H9 (cell line): Measurements from ENCODE around the gene GALNT17. TPM values are rescaled to one million over a fixed set of nuclear protein-coding genes. Genes with fewer than 3 reads are reported as not detected.

ENCODE experiments used
- DNase-seq: peaks from one replicate; pipeline ENCODE4 v3.0.0-alpha.2; 2017
- H2AFZ ChIP-seq: one replicate; pipeline ENCODE4 v1.6.1; 2013; ENCODE audit warnings: mild to moderate bottlenecking, low read length, control low read depth, moderate library complexity
- H2AK5ac ChIP-seq: 2 replicates; pipeline ENCODE4 v1.6.1; 2013; ENCODE audit warnings: low read length, control low read depth, mixed read lengths; ENCODE audit not compliant: insufficient read length
- H2BK120ac ChIP-seq: one replicate; pipeline ENCODE4 v1.6.1; 2013; ENCODE audit warnings: low read depth, mild to moderate bottlenecking, low read length, control low read depth, inconsistent platforms; ENCODE audit not compliant: poor library complexity, severe bottlenecking
- H2BK12ac ChIP-seq: 2 replicates; pipeline ENCODE4 v1.6.1; 2013; ENCODE audit warnings: low read length, control low read depth, mixed read lengths, low read depth; ENCODE audit not compliant: insufficient read length
- H2BK15ac ChIP-seq: 2 replicates; pipeline ENCODE4 v1.6.1; 2013; ENCODE audit warnings: low read depth, low read length, control low read depth
- H2BK20ac ChIP-seq: one replicate; pipeline ENCODE4 v1.6.1; 2013; ENCODE audit warnings: low read depth, mild to moderate bottlenecking, low read length, control low read depth, inconsistent platforms; ENCODE audit not compliant: poor library complexity, severe bottlenecking
- H2BK5ac ChIP-seq: 2 replicates; pipeline ENCODE4 v1.6.1; 2013; ENCODE audit warnings: low read length, control low read depth, mixed read lengths; ENCODE audit not compliant: insufficient read length
- H3K14ac ChIP-seq: 2 replicates; pipeline ENCODE4 v1.6.1; 2013; ENCODE audit warnings: low read length, control low read depth; ENCODE audit not compliant: insufficient read depth
- H3K18ac ChIP-seq: 2 replicates; pipeline ENCODE4 v1.6.1; 2013; ENCODE audit warnings: low read depth, mild to moderate bottlenecking, mixed read lengths, low read length, control low read depth; ENCODE audit not compliant: insufficient read length
- H3K23ac ChIP-seq: 2 replicates; pipeline ENCODE4 v1.6.1; 2013; ENCODE audit warnings: low read length, control low read depth, mixed read lengths, low read depth; ENCODE audit not compliant: insufficient read length
- H3K23me2 ChIP-seq: 2 replicates; pipeline ENCODE4 v1.6.1; 2013; ENCODE audit warnings: low read depth, mild to moderate bottlenecking, mixed read lengths, low read length, control low read depth; ENCODE audit not compliant: insufficient read length, poor library complexity, severe bottlenecking
- H3K27ac ChIP-seq: 2 replicates; pipeline ENCODE4 v1.5.1; 2013; ENCODE audit warnings: low read length, control low read depth, mixed read lengths, low read depth; ENCODE audit not compliant: insufficient read length
- H3K27me3 ChIP-seq: 2 replicates; pipeline ENCODE4 v1.6.1; 2013; ENCODE audit warnings: low read length, control low read depth, inconsistent platforms; ENCODE audit not compliant: insufficient read depth
- H3K4ac ChIP-seq: 2 replicates; pipeline ENCODE4 v1.6.1; 2013; ENCODE audit warnings: low read depth, mild to moderate bottlenecking, control low read depth, inconsistent platforms, low read length, moderate library complexity
- H3K4me1 ChIP-seq: 2 replicates; pipeline ENCODE4 v1.6.1; 2013; ENCODE audit warnings: low read length, control low read depth, inconsistent platforms; ENCODE audit not compliant: insufficient read depth
- H3K4me2 ChIP-seq: 2 replicates; pipeline ENCODE4 v1.6.1; 2013; ENCODE audit warnings: low read length, control low read depth, mixed read lengths; ENCODE audit not compliant: insufficient read length, insufficient read depth
- H3K56ac ChIP-seq: 2 replicates; pipeline ENCODE4 v1.6.1; 2013; ENCODE audit warnings: low read depth, mild to moderate bottlenecking, mixed read lengths, low read length, control low read depth; ENCODE audit not compliant: insufficient read length
- H3K79me1 ChIP-seq: 2 replicates; pipeline ENCODE4 v1.6.1; 2013; ENCODE audit warnings: low read depth, mild to moderate bottlenecking, moderate library complexity, low read length, control low read depth, inconsistent platforms; ENCODE audit not compliant: insufficient read depth, poor library complexity, severe bottlenecking
- H3K79me2 ChIP-seq: 2 replicates; pipeline ENCODE4 v1.6.1; 2013; ENCODE audit warnings: low read length, control low read depth, inconsistent platforms; ENCODE audit not compliant: insufficient read depth
- H3K9ac ChIP-seq: 2 replicates; pipeline ENCODE4 v1.6.1; 2013; ENCODE audit warnings: low read length, control low read depth, mixed read lengths; ENCODE audit not compliant: insufficient read length; ENCODE audit errors: extremely low read depth
- H3K9me3 ChIP-seq: one replicate; pipeline ENCODE4 v1.6.1; 2013; ENCODE audit warnings: low read depth, low read length, inconsistent platforms; ENCODE audit not compliant: control insufficient read depth
- H3T11ph ChIP-seq: one replicate; pipeline ENCODE4 v1.6.1; 2013; ENCODE audit warnings: mild to moderate bottlenecking, low read length, control low read depth, inconsistent platforms
- H4K20me1 ChIP-seq: one replicate; pipeline ENCODE4 v1.6.1; 2013; ENCODE audit not compliant: control insufficient read depth, insufficient read length, insufficient read depth
- H4K5ac ChIP-seq: 2 replicates; pipeline ENCODE4 v1.6.1; 2013; ENCODE audit warnings: low read depth, mild to moderate bottlenecking, mixed read lengths, low read length, control low read depth; ENCODE audit not compliant: insufficient read length
- H4K8ac ChIP-seq: replicated peaks from 2 replicates; pipeline ENCODE4 v1.6.1; 2013; ENCODE audit warnings: low read length, control low read depth, mixed read lengths, low read depth; ENCODE audit not compliant: insufficient read length
- H4K91ac ChIP-seq: 2 replicates; pipeline ENCODE4 v1.6.1; 2013; ENCODE audit warnings: low read depth, mild to moderate bottlenecking, moderate library complexity, mixed read lengths, low read length, control low read depth; ENCODE audit not compliant: insufficient read length
- H3K27ac Mint-ChIP-seq, 3 experiments: 2 replicates in 2 of 3; 3 replicates in 1 of 3; pipeline ENCODE4 v1.8.0; 2020 to 2021; ENCODE audit warnings: mixed read lengths in 3 of 3, mild to moderate bottlenecking in 1 of 3, moderate library complexity in 1 of 3
- H3K27me3 Mint-ChIP-seq: 2 replicates; pipeline ENCODE4 v1.8.0; 2021; ENCODE audit warnings: low read depth, mild to moderate bottlenecking, moderate library complexity, mixed read lengths
- H3K36me3 Mint-ChIP-seq, 3 experiments: 2 replicates in 2 of 3; 3 replicates in 1 of 3; pipeline ENCODE4 v1.8.0; 2020 to 2021; ENCODE audit warnings: low read depth in 3 of 3, mixed read lengths in 3 of 3; ENCODE audit not compliant: insufficient read depth in 1 of 3
- H3K4me1 Mint-ChIP-seq, 2 experiments: 2 replicates each; pipeline ENCODE4 v1.8.0; 2020; ENCODE audit warnings: mixed read lengths in 2 of 2
- H3K4me3 Mint-ChIP-seq, 2 experiments: 2 replicates in 1 of 2; 3 replicates in 1 of 2; pipeline ENCODE4 v1.8.0; 2020 to 2021; ENCODE audit warnings: mild to moderate bottlenecking in 2 of 2, mixed read lengths in 2 of 2, moderate library complexity in 1 of 2
- H3K9me3 Mint-ChIP-seq, 2 experiments: 2 replicates in 1 of 2; 3 replicates in 1 of 2; pipeline ENCODE4 v1.8.0; 2020; ENCODE audit warnings: mild to moderate bottlenecking in 2 of 2, mixed read lengths in 2 of 2, moderate library complexity in 1 of 2
- WGBS: extraction: QIAGEN DNeasy Blood & Tissue Kit; methylation state at CpG from one replicate; pipeline ENCODE4 v1.1.7; 2013; ENCODE audit warnings: missing lambda C conversion rate, low lambda C conversion rate, mixed read lengths; ENCODE audit not compliant: insufficient read length; ENCODE audit errors: extremely low coverage; 5-methylcytosine and 5-hydroxymethylcytosine counted together
- total RNA-seq: library from RNA; stranded (reverse); gene quantifications from 2 replicates; pipeline ENCODE4 v1.2.1, GENCODE V29; 2021
- TF ChIP-seq, protein P1 (sequence below): fragments of 200-600 bp; sonication (generic); conservative IDR thresholded peaks from 3 replicates; pipeline ENCODE4 v1.8.0; 2021; ENCODE audit warnings: antibody characterized with exemption, mild to moderate bottlenecking

Gene GALNT17
- total RNA-seq, 1 experiment from 2014 or later, result 43.2 TPM

DNA sequence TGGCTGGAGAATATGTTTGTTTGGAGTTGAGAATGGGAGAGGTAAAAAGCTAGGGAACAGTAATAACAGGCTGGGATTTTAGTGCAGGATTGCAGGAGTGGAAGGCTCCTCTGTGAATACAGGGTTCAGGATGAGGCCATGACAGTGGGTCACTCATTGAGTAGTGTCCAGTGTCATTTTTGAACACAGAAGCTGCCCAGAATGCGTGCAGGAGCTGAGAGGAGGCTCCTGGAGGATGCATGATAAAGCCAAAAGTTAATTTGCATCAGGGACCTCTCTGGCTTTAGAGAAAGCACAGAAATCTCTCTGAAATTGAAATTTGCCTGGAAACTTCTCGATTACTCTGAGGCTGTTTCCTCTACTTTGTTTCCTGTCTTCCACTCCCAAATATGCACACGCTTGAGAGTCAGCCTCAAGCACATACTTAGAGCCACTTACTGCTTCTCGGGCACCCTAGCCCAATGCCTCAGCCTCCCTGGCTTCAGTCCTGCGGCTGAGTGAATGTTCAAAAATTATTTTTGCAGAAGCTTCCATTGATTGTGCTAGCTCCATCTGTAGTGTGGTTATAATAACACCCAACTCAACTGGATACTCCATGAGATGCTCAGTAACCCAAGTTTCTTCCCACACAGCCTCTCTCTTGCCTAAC is 1.8 kb upstream of the GALNT17 start:
- WGBS, result no CpG with 5 or more reads among the region's 5 CpGs
- H3K14ac ChIP-seq, result no peak overlapping the region
- H3K79me2 ChIP-seq, result peaks cover 19% of the 10 kb centered on the region
- H2BK15ac ChIP-seq, result no peak overlapping the region
- H4K91ac ChIP-seq, result no peak overlapping the region
- TF ChIP-seq, protein P1, sequence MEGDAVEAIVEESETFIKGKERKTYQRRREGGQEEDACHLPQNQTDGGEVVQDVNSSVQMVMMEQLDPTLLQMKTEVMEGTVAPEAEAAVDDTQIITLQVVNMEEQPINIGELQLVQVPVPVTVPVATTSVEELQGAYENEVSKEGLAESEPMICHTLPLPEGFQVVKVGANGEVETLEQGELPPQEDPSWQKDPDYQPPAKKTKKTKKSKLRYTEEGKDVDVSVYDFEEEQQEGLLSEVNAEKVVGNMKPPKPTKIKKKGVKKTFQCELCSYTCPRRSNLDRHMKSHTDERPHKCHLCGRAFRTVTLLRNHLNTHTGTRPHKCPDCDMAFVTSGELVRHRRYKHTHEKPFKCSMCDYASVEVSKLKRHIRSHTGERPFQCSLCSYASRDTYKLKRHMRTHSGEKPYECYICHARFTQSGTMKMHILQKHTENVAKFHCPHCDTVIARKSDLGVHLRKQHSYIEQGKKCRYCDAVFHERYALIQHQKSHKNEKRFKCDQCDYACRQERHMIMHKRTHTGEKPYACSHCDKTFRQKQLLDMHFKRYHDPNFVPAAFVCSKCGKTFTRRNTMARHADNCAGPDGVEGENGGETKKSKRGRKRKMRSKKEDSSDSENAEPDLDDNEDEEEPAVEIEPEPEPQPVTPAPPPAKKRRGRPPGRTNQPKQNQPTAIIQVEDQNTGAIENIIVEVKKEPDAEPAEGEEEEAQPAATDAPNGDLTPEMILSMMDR, result no peak
- no peaks in the 10 kb centered on the region for H3K9me3 ChIP-seq
- H2BK5ac ChIP-seq, result no peak overlapping the region
- H4K8ac ChIP-seq, result no peak overlapping the region
- peak overlapping the region; percentile 24 for H3K27ac ChIP-seq
- H3T11ph ChIP-seq, result no peak overlapping the region
- Mint-ChIP-seq H3K36me3 (peaks cover 13 to 18% (median 15%) of the 10 kb centered on the region in 3 experiments), H3K9me3 (no peaks in the 10 kb centered on the region; a peak in 1 of 5 replicates), H3K4me3 (peak overlapping the region; percentile 88 to 95), H3K27me3 (no peaks in the 10 kb centered on the region), H3K27ac (no peak overlapping the region; a peak in 3 of 7 replicates), H3K4me1 (peaks cover 30 to 36% of the 10 kb centered on the region in 2 experiments)
- no peak overlapping the region for H2BK20ac ChIP-seq
- no peak overlapping the region for H2BK120ac ChIP-seq
- no peak overlapping the region for H4K5ac ChIP-seq
- DNase-seq, result no peak
- no peak overlapping the region for H3K18ac ChIP-seq
- no peak overlapping the region for H2AK5ac ChIP-seq
- no peak overlapping the region for H3K4ac ChIP-seq
- no peak overlapping the region for H3K23ac ChIP-seq
- H3K4me1 ChIP-seq, result peaks cover 12% of the 10 kb centered on the region
- H3K27me3 ChIP-seq, result no peaks in the 10 kb centered on the region
- H3K79me1 ChIP-seq, result no peaks in the 10 kb centered on the region
- no peak overlapping the region for H3K9ac ChIP-seq
- H3K56ac ChIP-seq, result no peak overlapping the region
- peaks cover 21% of the 10 kb centered on the region for H3K23me2 ChIP-seq
- peaks cover 2% of the 10 kb centered on the region for H4K20me1 ChIP-seq
- no peak overlapping the region for H2AFZ ChIP-seq
- no peak overlapping the region for H2BK12ac ChIP-seq
- no peak overlapping the region for H3K4me2 ChIP-seq
